GM23338 (cell line): ENCODE data around the gene SERINC4.

ENCODE experiments used
- CTCF ChIP-seq, 2 experiments: fragments of 200-600 bp in 1 of 2; sonication (generic) in 1 of 2; conservative IDR thresholded peaks; 2 replicates each; pipeline versions ENCODE4 v1.5.1 to v1.6.1; 2016 to 2017; ENCODE audit warnings: antibody characterized with exemption in 2 of 2, low read depth in 2 of 2, mild to moderate bottlenecking in 2 of 2, moderate library complexity in 1 of 2
- EZH2 ChIP-seq: fragments of 200-600 bp; sonication (generic); IDR thresholded peaks from one replicate; pipeline ENCODE4 v1.8.0; 2017; ENCODE audit warnings: antibody characterized with exemption, mild to moderate bottlenecking, low read depth; ENCODE audit not compliant: unreplicated experiment
- POLR2AphosphoS5 ChIP-seq: IDR thresholded peaks from 2 replicates; pipeline ENCODE4 v1.6.1; 2016; ENCODE audit warnings: antibody characterized with exemption, low read depth

GRCh38 chr15:43828061-43828657, 28.1 kb upstream of the SERINC4 start:
- no peak for TF ChIP-seq POLR2AphosphoS5
- TF ChIP-seq CTCF (conservative IDR thresholded peaks at IDR 0.05; ENCODE audit: low read depth in 2 of 2), result no peak
- no peak for TF ChIP-seq EZH2
